K562 (cell line): Measurements from ENCODE around the gene STK11. TPM values are rescaled to one million over a fixed set of nuclear protein-coding genes. Genes with fewer than 3 reads are reported as not detected.

Experiments used
- CBFA2T3 ChIP-seq: fragments of 450-650 bp; IDR thresholded peaks from 2 replicates; pipeline ENCODE4 v1.6.1; 2017
- FIP1L1 ChIP-seq: fragments of 200-400 bp; formaldehyde crosslinking; IDR thresholded peaks from 2 replicates; pipeline ENCODE4 v1.6.1; 2018; ENCODE audit warnings: mild to moderate bottlenecking, low read depth, low read length; ENCODE audit not compliant: poor library complexity, severe bottlenecking
- FOS ChIP-seq: IDR thresholded peaks from 3 replicates; pipeline ENCODE4 v1.6.1; 2011; ENCODE audit not compliant: insufficient read length; ENCODE audit errors: extremely low read depth
- GTF3C2 ChIP-seq: IDR thresholded peaks from 3 replicates; pipeline ENCODE4 v1.6.1; 2011; ENCODE audit warnings: borderline replicate concordance, mild to moderate bottlenecking, moderate library complexity; ENCODE audit not compliant: insufficient read length; ENCODE audit errors: extremely low read depth
- LEF1 ChIP-seq: fragments of 450-650 bp; IDR thresholded peaks from 2 replicates; pipeline ENCODE4 v1.6.1; 2016; ENCODE audit warnings: mild to moderate bottlenecking
- MAZ ChIP-seq, 2 experiments: fragments of 450-650 bp in 1 of 2; sonication (generic) in 1 of 2; formaldehyde crosslinking; IDR thresholded peaks in 1 of 2; conservative IDR thresholded peaks in 1 of 2; 2 replicates each; pipeline versions ENCODE4 v1.4.0 to v1.5.0; 2020; ENCODE audit warnings: mild to moderate bottlenecking in 1 of 2, missing genetic modification reagents in 1 of 2
- MXD1 ChIP-seq: fragments of 250-450 bp; sonication (Bioruptor Pico); IDR thresholded peaks from 2 replicates; pipeline ENCODE4 v1.8.0; 2021; ENCODE audit warnings: borderline replicate concordance, mild to moderate bottlenecking, moderate library complexity; ENCODE audit not compliant: poor library complexity, severe bottlenecking
- SIN3B ChIP-seq: fragments of 450-650 bp; IDR thresholded peaks from 2 replicates; pipeline ENCODE4 v1.6.1; 2017; ENCODE audit warnings: low read depth, mild to moderate bottlenecking, moderate library complexity
- SMAD4 ChIP-seq: fragments of 250-450 bp; sonication (Bioruptor Pico); conservative IDR thresholded peaks from 2 replicates; pipeline ENCODE4 v1.8.0; 2021; ENCODE audit warnings: inconsistent platforms, mild to moderate bottlenecking, moderate library complexity
- SREBF1 ChIP-seq: fragments of 150-350 bp; IDR thresholded peaks from 2 replicates; pipeline ENCODE4 v1.6.1; 2014; ENCODE audit warnings: antibody characterized with exemption, low read depth, low read length, borderline replicate concordance
- STAT5A ChIP-seq: IDR thresholded peaks from 2 replicates; pipeline ENCODE4 v1.6.1; 2012; ENCODE audit warnings: low read length, inconsistent platforms, borderline replicate concordance
- TRIM25 ChIP-seq: fragments of 450-650 bp; IDR thresholded peaks from 2 replicates; pipeline ENCODE4 v1.7.0; 2016; ENCODE audit warnings: borderline replicate concordance
- ZBTB34 ChIP-seq: fragments of 250-450 bp; sonication (Bioruptor Pico); IDR thresholded peaks from 2 replicates; pipeline ENCODE4 v1.8.0; 2021; ENCODE audit warnings: mild to moderate bottlenecking, moderate library complexity
- ZBTB7A ChIP-seq: IDR thresholded peaks from 2 replicates; pipeline ENCODE4 v1.6.1; 2011; ENCODE audit warnings: low read depth, mild to moderate bottlenecking, low read length, moderate library complexity, borderline replicate concordance; ENCODE audit not compliant: control insufficient read depth
- ZEB2 ChIP-seq: fragments of 450-650 bp; IDR thresholded peaks from 2 replicates; pipeline ENCODE4 v1.6.1; 2016
- ZNF212 ChIP-seq: fragments of 450-650 bp; formaldehyde crosslinking; IDR thresholded peaks from 2 replicates; pipeline ENCODE4 v1.4.0; 2020; ENCODE audit warnings: mild to moderate bottlenecking
- polyA plus RNA-seq, 8 experiments: library from polyadenylated mRNA; depleted of rRNA in 4 of 8; stranded (reverse) in 5 of 8; unstranded in 3 of 8; fragments of >200 nt; fragmentation: Nextera tagmentation in 2 of 8; fragmentation: Illumina TruSeq in 1 of 8; extraction: Ambion mirVana in 2 of 8; extraction: Trizol in 1 of 8; gene quantifications; 2 replicates each; pipeline versions ENCODE4 v1.2.1 to v1.2.3, GENCODE V29; 2011 to 2014; ENCODE audit warnings: inconsistent platforms in 1 of 8, missing spikeins in 1 of 8
- total RNA-seq, 7 experiments: library from RNA; depleted of rRNA in 6 of 7; stranded (reverse); fragments of >200 nt in 6 of 7; fragmentation: Illumina TruSeq in 2 of 7; extraction: Trizol in 2 of 7; gene quantifications; 2 replicates each; pipeline versions ENCODE4 v1.2.1 to v1.2.3, GENCODE V29; 2011 to 2021; ENCODE audit warnings: low replicate concordance in 1 of 7
- TF ChIP-seq, protein P1 (sequence below): sonication (generic); formaldehyde crosslinking; IDR thresholded peaks from 2 replicates; pipeline ENCODE4 v1.9.0; 2022; ENCODE audit warnings: mild to moderate bottlenecking, missing genetic modification reagents
- TF ChIP-seq, protein P2 (sequence below), 3 experiments: fragments of 200-800 bp in 1 of 3; sonication (Bioruptor generic) in 1 of 3; sonication (generic) in 1 of 3; formaldehyde crosslinking in 1 of 3; IDR thresholded peaks; 2 replicates each; pipeline versions ENCODE4 v1.6.1 to v1.8.0; 2016 to 2022; ENCODE audit warnings: mild to moderate bottlenecking in 2 of 3, missing compliant biosample characterization in 2 of 3, missing genetic modification characterization in 2 of 3, missing genetic modification reagents in 1 of 3

The STK11 gene
- total and polyA plus RNA-seq, 9 of the 15 experiments (the other 6 are each of a cell fraction or from before 2014, with no cell fraction given) = 0.15 to 96.5 (median 31.7) TPM

DNA sequence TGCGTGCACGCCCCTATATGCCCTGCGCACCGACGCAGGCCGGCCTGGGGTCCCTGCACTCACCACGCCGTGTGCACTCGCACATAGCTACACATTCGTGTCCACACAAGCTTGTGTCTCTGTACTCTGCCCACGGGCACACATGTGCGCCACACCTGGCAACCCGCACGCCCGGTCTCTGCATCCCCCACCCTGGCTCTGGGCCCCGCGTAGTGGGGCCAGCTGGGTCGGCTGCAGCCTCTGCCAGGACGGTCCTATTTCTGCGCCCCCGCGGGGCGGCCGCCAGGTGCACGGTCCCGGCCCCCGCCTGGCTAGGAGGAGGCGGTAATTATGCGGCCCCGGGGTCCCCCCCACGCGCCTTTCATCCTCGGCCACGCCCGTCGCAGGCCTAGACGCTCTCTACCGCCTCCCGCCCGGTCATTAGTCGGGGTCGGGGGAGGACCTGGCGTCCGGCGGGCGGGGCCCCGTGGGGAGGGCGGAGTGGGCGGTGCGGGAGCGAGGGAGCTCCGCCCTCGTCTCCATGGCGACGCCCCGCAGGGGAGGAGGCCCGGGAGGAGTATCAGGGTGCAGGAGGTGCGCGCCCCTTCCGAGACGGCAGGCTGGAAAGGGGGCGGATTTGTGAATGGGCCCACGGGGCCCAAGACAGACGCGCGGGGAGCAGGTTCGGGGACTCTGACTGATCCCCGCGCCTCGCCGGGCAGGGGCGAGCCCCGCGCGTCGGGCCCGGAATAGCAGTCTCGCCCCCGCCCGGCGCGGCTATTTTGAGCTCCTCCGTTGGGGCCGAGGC is 60.7 kb downstream of the STK11 start (continued):
- TF ChIP-seq ZBTB34 (no peak), MXD1 (CRISPR knock-in tag) (no peak), GTF3C2 (no peak), MAZ (CRISPR knock-in tag; conservative IDR thresholded peaks at IDR 0.05 in 1 of 2, IDR thresholded peaks at IDR 0.05 in 1 of 2) (peak; percentile 94 to 98), CBFA2T3 (peak; percentile 63), SMAD4 (no peak; the same call in none of the 2 replicates), LEF1 (peak; percentile 90), ZNF212 (CRISPR knock-in tag) (no peak), FOS (no peak), FIP1L1 (no peak), SREBF1 (no peak), SIN3B (no peak), ZEB2 (peak; percentile 72; the same call in 1 of the 2 replicates), STAT5A (no peak), ZBTB7A (peak; percentile 87), TRIM25 (no peak)
- TF ChIP-seq, protein P1, sequence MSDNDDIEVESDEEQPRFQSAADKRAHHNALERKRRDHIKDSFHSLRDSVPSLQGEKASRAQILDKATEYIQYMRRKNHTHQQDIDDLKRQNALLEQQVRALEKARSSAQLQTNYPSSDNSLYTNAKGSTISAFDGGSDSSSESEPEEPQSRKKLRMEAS = peak; percentile 80
- TF ChIP-seq, protein P2, sequence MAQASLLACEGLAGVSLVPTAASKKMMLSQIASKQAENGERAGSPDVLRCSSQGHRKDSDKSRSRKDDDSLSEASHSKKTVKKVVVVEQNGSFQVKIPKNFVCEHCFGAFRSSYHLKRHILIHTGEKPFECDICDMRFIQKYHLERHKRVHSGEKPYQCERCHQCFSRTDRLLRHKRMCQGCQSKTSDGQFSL (CRISPR knock-in tag; IDR thresholded peaks at IDR 0.05) = peak; percentile 95
- TF ChIP-seq, protein P2 (tag; IDR thresholded peaks at IDR 0.05) = peak in 1 of 2 experiments; percentile 93; a peak in 2 of 4 replicates
